HepG2 (cell line): Measurements from ENCODE around the gene IRF4. TPM values are rescaled to one million over a fixed set of nuclear protein-coding genes. Genes with fewer than 3 reads are reported as not detected.

Source experiments
- ATAC-seq: fragments of 200-7000 bp; cut with Tn5 transposase; 3 replicates; pipeline ENCODE4 v1.9.1; 2020; ENCODE audit warnings: mild to moderate bottlenecking, moderate library complexity
- BruUV-seq: library from RNA; stranded (reverse); fragments of 400-500 nt; replicated peaks from 2 replicates; lab custom pipeline; 2021; lab: Mats Ljungman, UMichigan
- CTCF ChIA-PET: fragments of 300-600 bp; formaldehyde crosslinking; extraction: SDS; loops from one replicate; lab custom pipeline; 2021; ENCODE audit warnings: low total read pairs, inconsistent platforms, low intra/inter-chr PET ratio; lab: Yijun Ruan, JAX
- POLR2A ChIA-PET: fragments of 350-600 bp; sonication (Branson Sonifier 250); formaldehyde crosslinking; loops from one replicate; lab custom pipeline; 2020; ENCODE audit warnings: antibody characterized with exemption, inconsistent platforms; lab: Yijun Ruan, JAX
- DNase-seq: peaks from one replicate; pipeline ENCODE4 v3.0.0-alpha.2; 2015; ENCODE audit warnings: low spot score
- FAIRE-seq: peaks from 3 replicates; lab custom pipeline; 2011; peaks lifted over from hg19 to GRCh38; lab: Jason Lieb, UNC
- H2AFZ ChIP-seq: one replicate; pipeline ENCODE4 v1.6.1; 2011; ENCODE audit warnings: low read length, inconsistent platforms
- H3K27ac ChIP-seq: fragments of 300-600 bp; 3 replicates; pipeline ENCODE4 v1.8.0; 2011; ENCODE audit warnings: mixed run types, mild to moderate bottlenecking, mixed read lengths, low read length, inconsistent platforms; ENCODE audit not compliant: insufficient read depth; ENCODE audit errors: extremely low read length
- H3K27me3 ChIP-seq, 2 experiments: fragments of 200-600 bp in 1 of 2; 2 replicates in 1 of 2; 3 replicates in 1 of 2; pipeline versions ENCODE4 v1.6.0 to v1.8.0; 2011; ENCODE audit warnings: low read length in 2 of 2, mild to moderate bottlenecking in 2 of 2, moderate library complexity in 2 of 2, inconsistent platforms in 1 of 2; ENCODE audit not compliant: insufficient read depth in 2 of 2, control insufficient read depth in 1 of 2
- H3K36me3 ChIP-seq, 2 experiments: fragments of 200-600 bp in 1 of 2; replicated peaks in 1 of 2; 2 replicates in 1 of 2; 3 replicates in 1 of 2; pipeline versions ENCODE4 v1.5.1 to v1.8.0; 2011; ENCODE audit warnings: low read length in 2 of 2, inconsistent platforms in 1 of 2; ENCODE audit not compliant: insufficient read depth in 2 of 2, control insufficient read depth in 1 of 2
- H3K4me1 ChIP-seq: 2 replicates; pipeline ENCODE4 v1.5.1; 2012; ENCODE audit warnings: low read length, inconsistent platforms; ENCODE audit not compliant: insufficient read depth
- H3K4me2 ChIP-seq: 2 replicates; pipeline ENCODE4 v1.6.0; 2011; ENCODE audit warnings: low read depth, low read length, inconsistent platforms
- H3K4me3 ChIP-seq, 3 experiments: fragments of 200-600 bp in 1 of 3; sonication (generic), shearing (Covaris generic) in 1 of 3; replicated peaks in 1 of 3; 2 replicates each; pipeline ENCODE4 v1.5.1; 2011 to 2016; ENCODE audit warnings: low read length in 3 of 3, inconsistent platforms in 2 of 3, low read depth in 2 of 3, mild to moderate bottlenecking in 2 of 3, control low read depth in 1 of 3, mixed read lengths in 1 of 3; ENCODE audit not compliant: insufficient read depth in 1 of 3
- H3K79me2 ChIP-seq: one replicate; pipeline ENCODE4 v1.6.1; 2011; ENCODE audit warnings: low read length, inconsistent platforms; ENCODE audit not compliant: insufficient read depth
- H3K9ac ChIP-seq: 2 replicates; pipeline ENCODE4 v1.6.0; 2011; ENCODE audit warnings: mild to moderate bottlenecking, low read depth, low read length, inconsistent platforms; ENCODE audit not compliant: insufficient read depth
- H3K9me3 ChIP-seq: 2 replicates; pipeline ENCODE4 v1.5.1; 2012; ENCODE audit warnings: mild to moderate bottlenecking, low read length
- H4K20me1 ChIP-seq: 2 replicates; pipeline ENCODE4 v1.6.0; 2011; ENCODE audit warnings: inconsistent platforms, mild to moderate bottlenecking, low read length, moderate library complexity; ENCODE audit not compliant: insufficient read depth
- AKNA ChIP-seq: sonication (generic); formaldehyde crosslinking; IDR thresholded peaks from 2 replicates; pipeline ENCODE4 v1.4.0; 2020; ENCODE audit warnings: missing genetic modification reagents, borderline replicate concordance
- ATRX ChIP-seq: sonication (generic); formaldehyde crosslinking; IDR thresholded peaks from 2 replicates; pipeline ENCODE4 v1.4.0; 2020; ENCODE audit warnings: missing genetic modification reagents, borderline replicate concordance
- KLF9 ChIP-seq: IDR thresholded peaks from 2 replicates; pipeline ENCODE4 v1.6.1; 2016; ENCODE audit warnings: low read depth
- MAFF ChIP-seq: IDR thresholded peaks from 2 replicates; pipeline ENCODE4 v1.6.1; 2011; ENCODE audit warnings: low read depth, low read length, improper control_type of control experiment
- POLR2G ChIP-seq: fragments of 200-400 bp; formaldehyde crosslinking; IDR thresholded peaks from 2 replicates; pipeline ENCODE4 v1.6.1; 2018; ENCODE audit warnings: mild to moderate bottlenecking, low read depth, low read length, moderate library complexity
- REXO4 ChIP-seq: sonication (generic); formaldehyde crosslinking; IDR thresholded peaks from 2 replicates; pipeline ENCODE4 v1.8.0; 2022; ENCODE audit warnings: missing genetic modification reagents, mild to moderate bottlenecking, borderline replicate concordance
- ZNF142 ChIP-seq: sonication (generic); formaldehyde crosslinking; IDR thresholded peaks from 2 replicates; pipeline ENCODE4 v1.4.0; 2020; ENCODE audit warnings: missing genetic modification reagents
- ZNF282 ChIP-seq: fragments of 450-650 bp; IDR thresholded peaks from 2 replicates; pipeline ENCODE4 v1.6.1; 2018; ENCODE audit not compliant: partially characterized antibody
- ZNF33A ChIP-seq: sonication (generic); formaldehyde crosslinking; IDR thresholded peaks from 2 replicates; pipeline ENCODE4 v1.5.1; 2020; ENCODE audit warnings: missing genetic modification reagents, mild to moderate bottlenecking, moderate library complexity, borderline replicate concordance
- ZNF34 ChIP-seq: sonication (generic); formaldehyde crosslinking; IDR thresholded peaks from 2 replicates; pipeline ENCODE4 v1.4.0; 2020; ENCODE audit warnings: mild to moderate bottlenecking, missing genetic modification reagents, borderline replicate concordance
- ZNF484 ChIP-seq: sonication (generic); formaldehyde crosslinking; IDR thresholded peaks from 2 replicates; pipeline ENCODE4 v1.5.1; 2020; ENCODE audit warnings: mild to moderate bottlenecking, low read depth, missing genetic modification reagents, borderline replicate concordance
- ZNF501 ChIP-seq: sonication (generic); formaldehyde crosslinking; IDR thresholded peaks from 2 replicates; pipeline ENCODE4 v1.5.1; 2020; ENCODE audit warnings: mild to moderate bottlenecking, moderate library complexity, missing genetic modification reagents
- ZNF543 ChIP-seq: sonication (generic); formaldehyde crosslinking; IDR thresholded peaks from 2 replicates; pipeline ENCODE4 v1.4.0; 2020; ENCODE audit warnings: mild to moderate bottlenecking, missing genetic modification reagents
- ZNF607 ChIP-seq: sonication (generic); formaldehyde crosslinking; IDR thresholded peaks from 2 replicates; pipeline ENCODE4 v1.5.1; 2020; ENCODE audit warnings: missing genetic modification reagents, mild to moderate bottlenecking, borderline replicate concordance
- WGBS: methylation state at CpG from one replicate; pipeline ENCODE4 v1.1.6; 2017; ENCODE audit warnings: low lambda C conversion rate; 5-methylcytosine and 5-hydroxymethylcytosine counted together
- in situ Hi-C: cut with HindIII; loops from 2 replicates; pipeline ENCODE4 v1.10.0; 2017; ENCODE audit warnings: low pct_unique_long_range_greater_than_20kb; ENCODE audit not compliant: extremely low pct_ligation_motif_present
- intact Hi-C: fragments of 100-400 bp; cut with micrococcal nuclease; formaldehyde crosslinking; loops from one replicate; pipeline ENCODE4 v1.10.0; 2022; ENCODE audit not compliant: unreplicated experiment
- polyA plus RNA-seq, 8 experiments: library from polyadenylated mRNA; depleted of rRNA in 3 of 8; stranded (reverse) in 7 of 8; unstranded in 1 of 8; fragments of >200 nt; fragmentation: Illumina TruSeq in 4 of 8; extraction: Trizol in 4 of 8; gene quantifications; 2 replicates each; pipeline versions ENCODE4 v1.2.1 to v1.2.3, GENCODE V29; 2011 to 2016; ENCODE audit warnings: low read depth in 4 of 8, missing spikeins in 1 of 8, mixed read lengths in 1 of 8; ENCODE audit not compliant: insufficient read depth in 1 of 8
- total RNA-seq, 5 experiments: library from RNA; depleted of rRNA; stranded (reverse); fragments of >200 nt; fragmentation: Illumina TruSeq; extraction: Trizol; gene quantifications; 2 replicates each; pipeline ENCODE4 v1.2.3, GENCODE V29; 2016; ENCODE audit warnings: low read depth in 1 of 5

IRF4 gene
- total and polyA plus RNA-seq, 2 of the 13 experiments (the other 11 are each of a cell fraction or from before 2014, with no cell fraction given): 0.07 to 0.09 TPM

- 20% methylated on average over 8 of the region's 9 CpGs for WGBS
- no peak overlapping the region for H3K9ac ChIP-seq
- intact Hi-C loops (no loop called here), in situ Hi-C loops (no loop called here)
- FAIRE-seq (no peak), ATAC-seq (no peak)
- no peak overlapping the region for H3K27ac ChIP-seq
- H3K36me3 ChIP-seq: no peaks in the 10 kb centered on the region
- H3K27me3 ChIP-seq: peaks cover 0 to 58% of the 10 kb centered on the region in 2 experiments; a peak in 4 of 5 replicates
- H3K4me2 ChIP-seq: no peak overlapping the region
- CTCF ChIA-PET: no interaction called here
- no peaks in the 10 kb centered on the region for H3K9me3 ChIP-seq
- H3K4me3 ChIP-seq: no peak overlapping the region
- TF ChIP-seq POLR2G (no peak), ZNF34 (CRISPR knock-in tag) (no peak), ZNF501 (CRISPR knock-in tag) (no peak), KLF9 (CRISPR knock-in tag) (no peak), MAFF (no peak), REXO4 (CRISPR knock-in tag) (no peak), ZNF607 (CRISPR knock-in tag) (no peak), AKNA (no peak), ZNF282 (no peak), ZNF543 (CRISPR knock-in tag) (no peak), ATRX (CRISPR knock-in tag) (no peak), ZNF142 (CRISPR knock-in tag) (no peak), ZNF33A (no peak), ZNF484 (CRISPR knock-in tag) (no peak)
- TF ChIP-seq, all 625 proteins: peak for 0
- Histone ChIP-seq H4K20me1 (no peaks in the 10 kb centered on the region), H2AFZ (no peak overlapping the region), H3K79me2 (no peaks in the 10 kb centered on the region), H3K4me1 (no peaks in the 10 kb centered on the region)
- no peak for DNase-seq
- BruUV-seq: no TSS peak
- POLR2A ChIA-PET: no interaction called here
These were observed 48.2 kb downstream of the IRF4 start for GRCh38 chr6:439641-440167.
